ELR (cell line): Measurements from ENCODE around the gene HMOX2.
A peak's percentile ranks its signal among the peaks of the same experiment; 100 is the strongest.

ENCODE experiments used
- DNase-seq: peaks from one replicate; pipeline ENCODE4 v3.0.0-alpha.2; 2015; ENCODE audit warnings: low read depth

The HMOX2 gene

GRCh38 chr16:4465977-4466779, 10.0 kb upstream of the HMOX2 start:
- no peak for DNase-seq

GRCh38 chr16:4467916-4468315, 8.3 kb upstream of the HMOX2 start:
- DNase-seq = no peak

GRCh38 chr16:4468972-4469371, 7.2 kb upstream of the HMOX2 start:
- DNase-seq = no peak

- DNase-seq = no peak
These were observed 4.3 kb upstream of the HMOX2 start for GRCh38 chr16:4471869-4472268.

- no peak for DNase-seq
These were observed 3.3 kb upstream of the HMOX2 start for GRCh38 chr16:4472880-4473279.

GRCh38 chr16:4474192-4474961, 1.8 kb upstream of the HMOX2 start, which contains the start of gene NMRAL1:
Gene NMRAL1 (minus strand): TSS chr16:4474625. CDS start chr16:4474132, 493 bp downstream.
- DNase-seq = peak; percentile 89

GRCh38 chr16:4477966-4478365, 1.8 kb downstream of the HMOX2 start:
- DNase-seq = peak; percentile 67

GRCh38 chr16:4481526-4481925, 5.3 kb downstream of the HMOX2 start:
- no peak for DNase-seq

- no peak for DNase-seq
These were observed 5.8 kb downstream of the HMOX2 start for GRCh38 chr16:4481963-4482362.

GRCh38 chr16:4486126-4486893, 10.1 kb downstream of the HMOX2 start:
- DNase-seq = no peak

GRCh38 chr16:4487955-4488498, 11.8 kb downstream of the HMOX2 start:
- DNase-seq = peak; percentile 40

- peak; percentile 27 for DNase-seq
These were observed 12.3 kb downstream of the HMOX2 start for GRCh38 chr16:4488499-4488967.

- DNase-seq = peak; percentile 82
These were observed 12.8 kb downstream of the HMOX2 start for GRCh38 chr16:4489030-4489429.

GRCh38 chr16:4491898-4492297, 15.7 kb downstream of the HMOX2 start:
- no peak for DNase-seq

- peak; percentile 91 for DNase-seq
These were observed 18.7 kb downstream of the HMOX2 start for GRCh38 chr16:4494746-4495490.

GRCh38 chr16:4495766-4496165, 19.6 kb downstream of the HMOX2 start:
- peak; percentile 24 for DNase-seq

- DNase-seq = peak; percentile 90
These were observed 20.1 kb downstream of the HMOX2 start for GRCh38 chr16:4496305-4496704.

- DNase-seq = no peak
These were observed 22.5 kb downstream of the HMOX2 start for GRCh38 chr16:4498546-4499195.

GRCh38 chr16:4499196-4499555, 23.0 kb downstream of the HMOX2 start:
- DNase-seq = no peak

GRCh38 chr16:4500272-4500671, 24.1 kb downstream of the HMOX2 start:
- DNase-seq = peak; percentile 89

GRCh38 chr16:4501071-4501478, 24.9 kb downstream of the HMOX2 start:
- DNase-seq = peak; percentile 45
